ENCODE data around the gene C1orf21. TPM values are rescaled to one million over a fixed set of nuclear protein-coding genes. Genes with fewer than 3 reads are reported as not detected.

The C1orf21 gene
- total and polyA plus RNA-seq, 12 donors, result 20.6 to 76.7 (median 67.5) TPM

- 81 to 83% methylated on average over 5 of the region's 5 CpGs for WGBS, 2 donors
- Histone ChIP-seq H3K27me3 (no peaks in the 10 kb centered on the region), H3K4me1 (peaks cover 32 to 94% (median 87%) of the 10 kb centered on the region in 9 donors), H3K36me3 (no peaks in the 10 kb centered on the region), H3K9me3 (no peaks in the 10 kb centered on the region), H3K27ac (peak overlapping the region in 9 of 10 donors; percentile 54 to 89 (median 66)), H3K4me3 (no peak overlapping the region)
- TF ChIP-seq, protein P1, sequence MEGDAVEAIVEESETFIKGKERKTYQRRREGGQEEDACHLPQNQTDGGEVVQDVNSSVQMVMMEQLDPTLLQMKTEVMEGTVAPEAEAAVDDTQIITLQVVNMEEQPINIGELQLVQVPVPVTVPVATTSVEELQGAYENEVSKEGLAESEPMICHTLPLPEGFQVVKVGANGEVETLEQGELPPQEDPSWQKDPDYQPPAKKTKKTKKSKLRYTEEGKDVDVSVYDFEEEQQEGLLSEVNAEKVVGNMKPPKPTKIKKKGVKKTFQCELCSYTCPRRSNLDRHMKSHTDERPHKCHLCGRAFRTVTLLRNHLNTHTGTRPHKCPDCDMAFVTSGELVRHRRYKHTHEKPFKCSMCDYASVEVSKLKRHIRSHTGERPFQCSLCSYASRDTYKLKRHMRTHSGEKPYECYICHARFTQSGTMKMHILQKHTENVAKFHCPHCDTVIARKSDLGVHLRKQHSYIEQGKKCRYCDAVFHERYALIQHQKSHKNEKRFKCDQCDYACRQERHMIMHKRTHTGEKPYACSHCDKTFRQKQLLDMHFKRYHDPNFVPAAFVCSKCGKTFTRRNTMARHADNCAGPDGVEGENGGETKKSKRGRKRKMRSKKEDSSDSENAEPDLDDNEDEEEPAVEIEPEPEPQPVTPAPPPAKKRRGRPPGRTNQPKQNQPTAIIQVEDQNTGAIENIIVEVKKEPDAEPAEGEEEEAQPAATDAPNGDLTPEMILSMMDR (IDR thresholded peaks at IDR 0.05), result peak in 1 of 9 donors; percentile 12
- DNase-seq (no peak), ATAC-seq (no peak)
- intact Hi-C loops (cut with DNase I), result loop anchor here in 2 of 10 donors (10.0 kb wide), 3 partner anchors 137 to 207 kb away; no protein-coding TSS in a partner anchor
Measured at GRCh38 chr1:184487531-184488193, 100.8 kb downstream of the C1orf21 start.

DNA sequence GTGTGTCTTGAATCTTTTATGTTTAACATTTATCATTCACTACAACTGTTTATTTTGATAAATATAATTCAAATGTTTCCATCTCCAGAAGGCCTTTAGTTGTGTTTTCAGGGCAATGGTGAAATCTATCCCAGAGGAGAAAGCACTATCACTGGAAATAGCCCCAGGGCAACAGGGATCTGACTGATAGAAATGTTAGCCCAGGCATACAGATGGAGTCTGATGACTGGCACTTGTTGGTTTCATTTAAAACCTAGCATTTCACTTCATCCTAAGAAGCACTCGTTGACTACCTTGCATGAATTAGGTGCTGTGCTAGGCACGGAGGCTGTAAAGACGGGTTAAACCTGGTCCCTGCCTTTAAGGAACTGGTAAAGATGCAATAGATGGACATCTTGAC is 103.1 kb downstream of the C1orf21 start:
- Histone ChIP-seq H3K4me3 (no peak overlapping the region), H3K36me3 (no peaks in the 10 kb centered on the region), H3K27ac (peak overlapping the region in 7 of 10 donors; percentile 9 to 89 (median 80)), H3K27me3 (no peaks in the 10 kb centered on the region), H3K9me3 (no peaks in the 10 kb centered on the region), H3K4me1 (peaks cover 20 to 94% (median 89%) of the 10 kb centered on the region in 9 donors)
- TF ChIP-seq, protein P1 (IDR thresholded peaks at IDR 0.05), result no peak
- WGBS, 2 donors, result 98 to 100% methylated on average over 3 of the region's 3 CpGs
- intact Hi-C loops (cut with DNase I), result loop anchor here in 3 of 10 donors (5.0 to 10.0 kb wide), 4 partner anchors 72 to 205 kb away; no protein-coding TSS in a partner anchor
- ATAC-seq, result no peak
- DNase-seq, result no peak

GRCh38 chr1:184492536-184492935 is 105.7 kb downstream of the C1orf21 start:
- Histone ChIP-seq H3K36me3 (no peaks in the 10 kb centered on the region), H3K4me1 (peaks cover 13 to 79% (median 65%) of the 10 kb centered on the region in 9 donors), H3K9me3 (no peaks in the 10 kb centered on the region), H3K27me3 (no peaks in the 10 kb centered on the region), H3K27ac (peak overlapping the region; percentile 57 to 89 (median 82)), H3K4me3 (no peak overlapping the region)
- ATAC-seq, result peak in 2 of 8 donors; percentile 23 to 43
- intact Hi-C loops (cut with DNase I), result loop anchor here in 2 of 10 donors (5.0 kb wide), 1 partner anchor 70 kb away; no protein-coding TSS in a partner anchor
- TF ChIP-seq, protein P1 (IDR thresholded peaks at IDR 0.05), result no peak
- no peak for DNase-seq

DNA sequence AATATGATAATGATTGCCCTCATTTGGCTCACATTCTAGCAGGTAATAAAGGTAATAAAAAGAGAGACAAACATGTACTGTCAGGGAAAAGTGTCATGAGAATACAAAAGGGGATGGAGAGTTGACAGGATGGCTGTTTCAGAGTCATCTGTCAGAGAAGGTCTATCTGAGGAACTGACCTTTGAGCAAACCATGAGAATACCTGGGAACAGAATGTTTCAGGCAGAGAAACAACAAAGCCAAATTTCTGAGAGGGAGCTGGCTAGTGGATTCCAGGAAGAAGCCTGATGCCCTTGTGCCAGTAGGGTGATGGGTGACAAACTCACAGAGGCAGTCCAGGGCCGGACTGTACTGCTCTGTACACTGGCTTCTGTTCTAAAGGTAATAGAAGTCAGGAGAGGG is 107.2 kb downstream of the C1orf21 start:
- DNase-seq, result peak in 1 of 2 donors; percentile 34
- peak in 7 of 8 donors; percentile 36 to 92 (median 77) for ATAC-seq
- Histone ChIP-seq H3K4me3 (no peak overlapping the region), H3K27ac (peak overlapping the region in 9 of 10 donors; percentile 49 to 89 (median 81)), H3K36me3 (no peaks in the 10 kb centered on the region), H3K4me1 (peaks cover 13 to 78% (median 56%) of the 10 kb centered on the region in 9 donors), H3K27me3 (no peaks in the 10 kb centered on the region), H3K9me3 (no peaks in the 10 kb centered on the region)
- TF ChIP-seq, protein P1 (IDR thresholded peaks at IDR 0.05), result no peak
- intact Hi-C loops (cut with DNase I), result loop anchor here in 2 of 10 donors (5.0 kb wide), 1 partner anchor 68 kb away; no protein-coding TSS in a partner anchor
- 55 to 56% methylated on average over 1 of the region's 1 CpG for WGBS, 2 donors

Measured in heart right ventricle (tissue), 16 donors.